H9 (cell line): Measurements from ENCODE around the gene EXOC6. TPM values are rescaled to one million over a fixed set of nuclear protein-coding genes. Genes with fewer than 3 reads are reported as not detected.
A peak's percentile ranks its signal among the peaks of the same experiment; 100 is the strongest.

Experiments used
- DNase-seq: peaks from one replicate; pipeline ENCODE4 v3.0.0-alpha.2; 2017
- H2AFZ ChIP-seq: one replicate; pipeline ENCODE4 v1.6.1; 2013; ENCODE audit warnings: mild to moderate bottlenecking, low read length, control low read depth, moderate library complexity
- H2AK5ac ChIP-seq: 2 replicates; pipeline ENCODE4 v1.6.1; 2013; ENCODE audit warnings: low read length, control low read depth, mixed read lengths; ENCODE audit not compliant: insufficient read length
- H2BK120ac ChIP-seq: one replicate; pipeline ENCODE4 v1.6.1; 2013; ENCODE audit warnings: low read depth, mild to moderate bottlenecking, low read length, control low read depth, inconsistent platforms; ENCODE audit not compliant: poor library complexity, severe bottlenecking
- H2BK12ac ChIP-seq: 2 replicates; pipeline ENCODE4 v1.6.1; 2013; ENCODE audit warnings: low read length, control low read depth, mixed read lengths, low read depth; ENCODE audit not compliant: insufficient read length
- H2BK15ac ChIP-seq: 2 replicates; pipeline ENCODE4 v1.6.1; 2013; ENCODE audit warnings: low read depth, low read length, control low read depth
- H2BK20ac ChIP-seq: one replicate; pipeline ENCODE4 v1.6.1; 2013; ENCODE audit warnings: low read depth, mild to moderate bottlenecking, low read length, control low read depth, inconsistent platforms; ENCODE audit not compliant: poor library complexity, severe bottlenecking
- H2BK5ac ChIP-seq: 2 replicates; pipeline ENCODE4 v1.6.1; 2013; ENCODE audit warnings: low read length, control low read depth, mixed read lengths; ENCODE audit not compliant: insufficient read length
- H3K14ac ChIP-seq: 2 replicates; pipeline ENCODE4 v1.6.1; 2013; ENCODE audit warnings: low read length, control low read depth; ENCODE audit not compliant: insufficient read depth
- H3K18ac ChIP-seq: 2 replicates; pipeline ENCODE4 v1.6.1; 2013; ENCODE audit warnings: low read depth, mild to moderate bottlenecking, mixed read lengths, low read length, control low read depth; ENCODE audit not compliant: insufficient read length
- H3K23ac ChIP-seq: 2 replicates; pipeline ENCODE4 v1.6.1; 2013; ENCODE audit warnings: low read length, control low read depth, mixed read lengths, low read depth; ENCODE audit not compliant: insufficient read length
- H3K23me2 ChIP-seq: 2 replicates; pipeline ENCODE4 v1.6.1; 2013; ENCODE audit warnings: low read depth, mild to moderate bottlenecking, mixed read lengths, low read length, control low read depth; ENCODE audit not compliant: insufficient read length, poor library complexity, severe bottlenecking
- H3K27ac ChIP-seq: 2 replicates; pipeline ENCODE4 v1.5.1; 2013; ENCODE audit warnings: low read length, control low read depth, mixed read lengths, low read depth; ENCODE audit not compliant: insufficient read length
- H3K27me3 ChIP-seq: 2 replicates; pipeline ENCODE4 v1.6.1; 2013; ENCODE audit warnings: low read length, control low read depth, inconsistent platforms; ENCODE audit not compliant: insufficient read depth
- H3K4ac ChIP-seq: 2 replicates; pipeline ENCODE4 v1.6.1; 2013; ENCODE audit warnings: low read depth, mild to moderate bottlenecking, control low read depth, inconsistent platforms, low read length, moderate library complexity
- H3K4me1 ChIP-seq: 2 replicates; pipeline ENCODE4 v1.6.1; 2013; ENCODE audit warnings: low read length, control low read depth, inconsistent platforms; ENCODE audit not compliant: insufficient read depth
- H3K4me2 ChIP-seq: 2 replicates; pipeline ENCODE4 v1.6.1; 2013; ENCODE audit warnings: low read length, control low read depth, mixed read lengths; ENCODE audit not compliant: insufficient read length, insufficient read depth
- H3K56ac ChIP-seq: 2 replicates; pipeline ENCODE4 v1.6.1; 2013; ENCODE audit warnings: low read depth, mild to moderate bottlenecking, mixed read lengths, low read length, control low read depth; ENCODE audit not compliant: insufficient read length
- H3K79me1 ChIP-seq: 2 replicates; pipeline ENCODE4 v1.6.1; 2013; ENCODE audit warnings: low read depth, mild to moderate bottlenecking, moderate library complexity, low read length, control low read depth, inconsistent platforms; ENCODE audit not compliant: insufficient read depth, poor library complexity, severe bottlenecking
- H3K79me2 ChIP-seq: 2 replicates; pipeline ENCODE4 v1.6.1; 2013; ENCODE audit warnings: low read length, control low read depth, inconsistent platforms; ENCODE audit not compliant: insufficient read depth
- H3K9ac ChIP-seq: 2 replicates; pipeline ENCODE4 v1.6.1; 2013; ENCODE audit warnings: low read length, control low read depth, mixed read lengths; ENCODE audit not compliant: insufficient read length; ENCODE audit errors: extremely low read depth
- H3K9me3 ChIP-seq: one replicate; pipeline ENCODE4 v1.6.1; 2013; ENCODE audit warnings: low read depth, low read length, inconsistent platforms; ENCODE audit not compliant: control insufficient read depth
- H3T11ph ChIP-seq: one replicate; pipeline ENCODE4 v1.6.1; 2013; ENCODE audit warnings: mild to moderate bottlenecking, low read length, control low read depth, inconsistent platforms
- H4K20me1 ChIP-seq: one replicate; pipeline ENCODE4 v1.6.1; 2013; ENCODE audit not compliant: control insufficient read depth, insufficient read length, insufficient read depth
- H4K5ac ChIP-seq: 2 replicates; pipeline ENCODE4 v1.6.1; 2013; ENCODE audit warnings: low read depth, mild to moderate bottlenecking, mixed read lengths, low read length, control low read depth; ENCODE audit not compliant: insufficient read length
- H4K8ac ChIP-seq: replicated peaks from 2 replicates; pipeline ENCODE4 v1.6.1; 2013; ENCODE audit warnings: low read length, control low read depth, mixed read lengths, low read depth; ENCODE audit not compliant: insufficient read length
- H4K91ac ChIP-seq: 2 replicates; pipeline ENCODE4 v1.6.1; 2013; ENCODE audit warnings: low read depth, mild to moderate bottlenecking, moderate library complexity, mixed read lengths, low read length, control low read depth; ENCODE audit not compliant: insufficient read length
- H3K27ac Mint-ChIP-seq, 3 experiments: 2 replicates in 2 of 3; 3 replicates in 1 of 3; pipeline ENCODE4 v1.8.0; 2020 to 2021; ENCODE audit warnings: mixed read lengths in 3 of 3, mild to moderate bottlenecking in 1 of 3, moderate library complexity in 1 of 3
- H3K27me3 Mint-ChIP-seq: 2 replicates; pipeline ENCODE4 v1.8.0; 2021; ENCODE audit warnings: low read depth, mild to moderate bottlenecking, moderate library complexity, mixed read lengths
- H3K36me3 Mint-ChIP-seq, 3 experiments: 2 replicates in 2 of 3; 3 replicates in 1 of 3; pipeline ENCODE4 v1.8.0; 2020 to 2021; ENCODE audit warnings: low read depth in 3 of 3, mixed read lengths in 3 of 3; ENCODE audit not compliant: insufficient read depth in 1 of 3
- H3K4me1 Mint-ChIP-seq, 2 experiments: 2 replicates each; pipeline ENCODE4 v1.8.0; 2020; ENCODE audit warnings: mixed read lengths in 2 of 2
- H3K4me3 Mint-ChIP-seq, 2 experiments: 2 replicates in 1 of 2; 3 replicates in 1 of 2; pipeline ENCODE4 v1.8.0; 2020 to 2021; ENCODE audit warnings: mild to moderate bottlenecking in 2 of 2, mixed read lengths in 2 of 2, moderate library complexity in 1 of 2
- H3K9me3 Mint-ChIP-seq, 2 experiments: 2 replicates in 1 of 2; 3 replicates in 1 of 2; pipeline ENCODE4 v1.8.0; 2020; ENCODE audit warnings: mild to moderate bottlenecking in 2 of 2, mixed read lengths in 2 of 2, moderate library complexity in 1 of 2
- total RNA-seq: library from RNA; stranded (reverse); gene quantifications from 2 replicates; pipeline ENCODE4 v1.2.1, GENCODE V29; 2021
- TF ChIP-seq, protein P1 (sequence below): fragments of 200-600 bp; sonication (generic); conservative IDR thresholded peaks from 3 replicates; pipeline ENCODE4 v1.8.0; 2021; ENCODE audit warnings: antibody characterized with exemption, mild to moderate bottlenecking

EXOC6 gene
- total RNA-seq, 1 experiment from 2014 or later = 9.0 TPM

DNA sequence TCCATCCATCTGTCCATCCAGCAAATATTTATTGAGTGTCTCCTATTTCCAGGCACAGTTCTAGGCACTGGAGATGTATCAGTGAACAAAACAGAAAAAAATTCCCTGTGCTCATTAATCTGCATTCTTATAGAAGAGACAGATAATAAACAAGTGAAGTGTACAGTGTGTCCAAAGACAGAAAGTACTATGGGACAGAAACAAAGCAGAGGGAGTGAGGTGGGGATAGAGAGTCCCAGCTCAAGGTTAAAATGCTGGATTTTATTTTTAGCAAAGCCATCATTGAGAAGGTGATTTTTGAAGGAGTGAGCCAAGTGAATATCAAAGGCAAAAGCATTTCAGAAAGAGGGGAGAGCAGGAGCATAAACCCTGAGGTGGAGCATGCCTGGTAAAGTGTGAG lies 21.8 kb upstream of the EXOC6 start:
- H3K27ac ChIP-seq = no peak overlapping the region
- no peaks in the 10 kb centered on the region for H3K36me3 Mint-ChIP-seq
- H3K18ac ChIP-seq = no peak overlapping the region
- H4K8ac ChIP-seq = no peak overlapping the region
- H3K23ac ChIP-seq = no peak overlapping the region
- no peak overlapping the region for H2BK120ac ChIP-seq
- H3K4me1 Mint-ChIP-seq = peaks cover 6 to 13% of the 10 kb centered on the region in 2 experiments
- H3K4me1 ChIP-seq = no peaks in the 10 kb centered on the region
- H3K4me2 ChIP-seq = no peak overlapping the region
- TF ChIP-seq, protein P1, sequence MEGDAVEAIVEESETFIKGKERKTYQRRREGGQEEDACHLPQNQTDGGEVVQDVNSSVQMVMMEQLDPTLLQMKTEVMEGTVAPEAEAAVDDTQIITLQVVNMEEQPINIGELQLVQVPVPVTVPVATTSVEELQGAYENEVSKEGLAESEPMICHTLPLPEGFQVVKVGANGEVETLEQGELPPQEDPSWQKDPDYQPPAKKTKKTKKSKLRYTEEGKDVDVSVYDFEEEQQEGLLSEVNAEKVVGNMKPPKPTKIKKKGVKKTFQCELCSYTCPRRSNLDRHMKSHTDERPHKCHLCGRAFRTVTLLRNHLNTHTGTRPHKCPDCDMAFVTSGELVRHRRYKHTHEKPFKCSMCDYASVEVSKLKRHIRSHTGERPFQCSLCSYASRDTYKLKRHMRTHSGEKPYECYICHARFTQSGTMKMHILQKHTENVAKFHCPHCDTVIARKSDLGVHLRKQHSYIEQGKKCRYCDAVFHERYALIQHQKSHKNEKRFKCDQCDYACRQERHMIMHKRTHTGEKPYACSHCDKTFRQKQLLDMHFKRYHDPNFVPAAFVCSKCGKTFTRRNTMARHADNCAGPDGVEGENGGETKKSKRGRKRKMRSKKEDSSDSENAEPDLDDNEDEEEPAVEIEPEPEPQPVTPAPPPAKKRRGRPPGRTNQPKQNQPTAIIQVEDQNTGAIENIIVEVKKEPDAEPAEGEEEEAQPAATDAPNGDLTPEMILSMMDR = no peak
- H3K27ac Mint-ChIP-seq = peak overlapping the region in 1 of 3 experiments; percentile 0; a peak in 1 of 7 replicates
- no peak overlapping the region for H3K14ac ChIP-seq
- no peaks in the 10 kb centered on the region for H3K27me3 ChIP-seq
- no peak overlapping the region for H3K56ac ChIP-seq
- no peak overlapping the region for H2BK12ac ChIP-seq
- H3K27me3 Mint-ChIP-seq = no peaks in the 10 kb centered on the region
- H3K9ac ChIP-seq = no peak overlapping the region
- H3T11ph ChIP-seq = no peak overlapping the region
- no peak overlapping the region for H2BK15ac ChIP-seq
- no peaks in the 10 kb centered on the region for H3K23me2 ChIP-seq
- no peak overlapping the region for H2AFZ ChIP-seq
- H3K9me3 Mint-ChIP-seq = no peaks in the 10 kb centered on the region
- no peak overlapping the region for H3K4ac ChIP-seq
- no peaks in the 10 kb centered on the region for H3K79me2 ChIP-seq
- no peak overlapping the region for H2BK20ac ChIP-seq
- H2AK5ac ChIP-seq = no peak overlapping the region
- no peak overlapping the region for H2BK5ac ChIP-seq
- DNase-seq = no peak
- H4K20me1 ChIP-seq = no peaks in the 10 kb centered on the region
- H3K9me3 ChIP-seq = no peaks in the 10 kb centered on the region
- H3K79me1 ChIP-seq = no peaks in the 10 kb centered on the region
- no peak overlapping the region for H4K91ac ChIP-seq
- no peak overlapping the region for H4K5ac ChIP-seq
- no peak overlapping the region for H3K4me3 Mint-ChIP-seq
